Suprapubic skin (tissue), 4 donors: ENCODE data around the gene ST7.

Experiments
- CTCF ChIP-seq, 2 donors: fragments of 200-600 bp in 1 of 2; fragments of 450-650 bp in 1 of 2; sonication (generic) in 1 of 2; IDR thresholded peaks; one replicate each; pipeline ENCODE4 v1.5.1; 2016 to 2019; ENCODE audit warnings: antibody characterized with exemption in 2 of 2, mild to moderate bottlenecking in 1 of 2, moderate library complexity in 1 of 2
- EP300 ChIP-seq: sonication (generic); formaldehyde crosslinking; IDR thresholded peaks from one replicate; pipeline ENCODE4 v1.6.1; 2017; ENCODE audit warnings: antibody characterized with exemption
- POLR2AphosphoS5 ChIP-seq, 3 donors: sonication (generic); formaldehyde crosslinking; IDR thresholded peaks; one replicate each; pipeline ENCODE4 v1.6.1; 2017; ENCODE audit warnings: antibody characterized with exemption in 3 of 3

DNA sequence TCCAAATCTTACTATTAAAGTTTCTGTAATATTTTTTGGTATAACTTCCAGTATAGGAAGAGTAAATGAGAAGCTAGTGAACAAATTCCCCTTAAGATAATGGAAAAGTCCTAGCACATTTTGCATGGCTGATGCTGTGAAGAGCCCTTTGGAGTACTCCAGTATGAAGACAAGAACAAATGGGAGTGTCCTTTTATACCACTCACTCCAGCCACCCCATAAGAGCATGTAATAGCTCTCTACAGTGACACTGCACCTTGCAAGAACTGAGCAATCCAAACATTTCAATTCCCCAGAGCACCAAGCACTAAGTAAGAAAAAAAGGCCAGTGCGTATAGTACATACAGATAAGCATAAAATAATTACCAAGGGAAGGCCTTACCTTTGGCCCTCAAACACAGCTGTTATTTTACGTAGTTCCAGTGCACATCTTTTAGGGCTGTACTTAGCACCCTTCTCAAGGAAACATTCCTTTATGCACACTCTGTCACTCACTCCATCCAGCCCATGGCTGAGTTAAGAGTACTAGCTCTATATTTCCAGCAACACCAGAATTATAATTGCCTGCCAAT lies 135.4 kb downstream of the ST7 start:
- no peak for TF ChIP-seq CTCF (IDR thresholded peaks at IDR 0.05)
- TF ChIP-seq EP300 = no peak
- TF ChIP-seq POLR2AphosphoS5 (IDR thresholded peaks at IDR 0.05) = no peak
